ENCODE data around the gene DLGAP1. TPM values are rescaled to one million over a fixed set of nuclear protein-coding genes. Genes with fewer than 3 reads are reported as not detected.

The DLGAP1 gene
- total and polyA plus RNA-seq, 2 donors (not counting 1 experiment from before 2014, with no cell fraction given), result 0.07 to 0.61 TPM

DNA sequence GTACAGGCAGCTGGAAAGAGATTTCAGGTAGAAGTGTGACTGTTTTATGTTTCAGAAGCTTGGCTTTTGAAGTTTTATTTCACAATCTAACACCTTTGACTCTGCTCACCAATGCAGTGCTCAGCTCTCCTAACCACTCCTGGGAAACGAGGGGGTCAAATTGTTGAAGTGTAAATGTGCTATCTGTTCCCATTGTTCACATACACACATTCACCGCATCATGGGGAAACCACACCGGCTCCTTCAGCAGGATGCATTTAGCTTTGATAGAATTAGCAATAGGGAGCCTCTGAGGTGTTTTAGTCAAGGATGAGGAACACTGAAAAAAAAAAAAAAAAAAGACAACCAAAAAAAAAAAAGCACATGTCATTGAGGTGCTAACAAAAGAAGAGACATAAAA, 13.4 kb upstream of the DLGAP1 start:
- POLR2A ChIA-PET, result no interaction called here
- Histone ChIP-seq H2AFZ (ENCODE audit: insufficient read depth, low read depth, low read length, poor library complexity, severe bottlenecking) (no peak overlapping the region), H4K20me1 (ENCODE audit: control insufficient read depth, insufficient read depth, low read length, poor library complexity, severe bottlenecking) (no peaks in the 10 kb centered on the region), H3K27ac (ENCODE audit: low read length in 2 of 2) (no peak overlapping the region), H3K36me3 (replicated peaks in 1 of 2; ENCODE audit: control extremely low read depth in 1 of 2, control insufficient read depth in 1 of 2, extremely low read depth in 1 of 2, insufficient read depth in 2 of 2, low read length in 1 of 2) (no peaks in the 10 kb centered on the region), H3K4me2 (replicated peaks; ENCODE audit: low read depth, low read length, poor library complexity, severe bottlenecking) (no peak overlapping the region), H3K79me2 (ENCODE audit: control insufficient read depth, insufficient read depth, low read length) (no peaks in the 10 kb centered on the region), H3K27me3 (replicated peaks in 1 of 4; ENCODE audit: control extremely low read depth in 1 of 4, control insufficient read depth in 3 of 4, insufficient read depth in 4 of 4, low read length in 3 of 4) (no peaks in the 10 kb centered on the region), H3K9ac (ENCODE audit: low read length) (no peak overlapping the region), H3K4me3 (ENCODE audit: control extremely low read depth in 1 of 5, extremely low read depth in 1 of 5, insufficient read depth in 1 of 5, low read depth in 2 of 5, low read length in 4 of 5) (no peak overlapping the region), H3K4me1 (ENCODE audit: control insufficient read depth in 2 of 2, insufficient read depth in 2 of 2, low read length in 2 of 2) (no peaks in the 10 kb centered on the region), H3K9me3 (ENCODE audit: control extremely low read depth in 1 of 3, control insufficient read depth in 2 of 3, insufficient read depth in 1 of 3, low read length in 2 of 3) (peaks cover 0 to 1% (median 0%) of the 10 kb centered on the region in 3 donors)
- no CpG with 5 or more reads among the region's 3 CpGs for WGBS (ENCODE audit: insufficient coverage)
- intact Hi-C loops (cut with micrococcal nuclease), result no loop called here
- CTCF ChIA-PET, result no interaction called here
- no peak overlapping the region for H3K27ac Mint-ChIP-seq
- peaks cover 4% of the 10 kb centered on the region for H3K9me3 Mint-ChIP-seq (ENCODE audit: insufficient read depth)
- H3K4me1 Mint-ChIP-seq, result no peaks in the 10 kb centered on the region
- no peak for TF ChIP-seq EZH2 (IDR thresholded peaks at IDR 0.05; ENCODE audit: borderline replicate concordance, insufficient read depth, low read depth, low read length, poor library complexity, severe bottlenecking)
- TF ChIP-seq, protein P1, sequence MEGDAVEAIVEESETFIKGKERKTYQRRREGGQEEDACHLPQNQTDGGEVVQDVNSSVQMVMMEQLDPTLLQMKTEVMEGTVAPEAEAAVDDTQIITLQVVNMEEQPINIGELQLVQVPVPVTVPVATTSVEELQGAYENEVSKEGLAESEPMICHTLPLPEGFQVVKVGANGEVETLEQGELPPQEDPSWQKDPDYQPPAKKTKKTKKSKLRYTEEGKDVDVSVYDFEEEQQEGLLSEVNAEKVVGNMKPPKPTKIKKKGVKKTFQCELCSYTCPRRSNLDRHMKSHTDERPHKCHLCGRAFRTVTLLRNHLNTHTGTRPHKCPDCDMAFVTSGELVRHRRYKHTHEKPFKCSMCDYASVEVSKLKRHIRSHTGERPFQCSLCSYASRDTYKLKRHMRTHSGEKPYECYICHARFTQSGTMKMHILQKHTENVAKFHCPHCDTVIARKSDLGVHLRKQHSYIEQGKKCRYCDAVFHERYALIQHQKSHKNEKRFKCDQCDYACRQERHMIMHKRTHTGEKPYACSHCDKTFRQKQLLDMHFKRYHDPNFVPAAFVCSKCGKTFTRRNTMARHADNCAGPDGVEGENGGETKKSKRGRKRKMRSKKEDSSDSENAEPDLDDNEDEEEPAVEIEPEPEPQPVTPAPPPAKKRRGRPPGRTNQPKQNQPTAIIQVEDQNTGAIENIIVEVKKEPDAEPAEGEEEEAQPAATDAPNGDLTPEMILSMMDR (IDR thresholded peaks at IDR 0.05), result no peak
- DNase-seq, result no peak
- ATAC-seq (ENCODE audit: low read depth), result no peak
- no peak overlapping the region for H3K4me3 Mint-ChIP-seq
- no peaks in the 10 kb centered on the region for H3K27me3 Mint-ChIP-seq

DNA sequence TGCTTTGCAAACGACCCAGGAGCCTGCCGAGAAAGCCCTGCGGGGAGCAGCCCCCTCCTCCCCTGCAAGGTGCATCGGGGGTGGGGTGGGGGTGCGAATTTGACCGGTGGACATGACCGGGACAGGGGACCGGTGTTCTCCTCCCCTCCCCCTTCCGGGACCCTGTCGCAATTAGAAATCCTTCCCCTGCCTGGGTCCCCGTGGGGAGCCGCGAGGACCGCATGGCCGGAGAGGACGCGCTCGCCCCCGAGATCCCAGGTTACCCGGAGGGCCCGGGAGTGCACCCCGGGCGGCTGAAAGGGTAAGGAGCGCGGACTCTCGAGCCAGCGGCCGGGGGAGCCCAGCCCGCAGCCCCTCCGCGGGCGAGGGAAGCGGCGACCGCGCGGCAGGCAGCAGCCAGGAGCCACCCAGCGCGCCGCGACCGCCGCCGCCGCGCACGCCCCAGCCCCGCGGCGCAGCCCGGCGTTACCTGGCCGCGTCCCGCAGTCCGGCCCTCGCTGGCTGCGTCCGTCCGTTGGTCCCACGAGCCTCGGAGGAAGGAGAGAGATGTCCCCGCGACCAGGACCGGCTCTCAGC, 482 bp downstream of the DLGAP1 start:
- H3K4me1 Mint-ChIP-seq, result peaks cover 2% of the 10 kb centered on the region
- H2AFZ ChIP-seq (ENCODE audit: insufficient read depth, low read depth, low read length, poor library complexity, severe bottlenecking), result no peak overlapping the region
- ATAC-seq (ENCODE audit: low read depth) (no peak), DNase-seq (no peak)
- H3K9ac ChIP-seq (ENCODE audit: low read length), result no peak overlapping the region
- no peak overlapping the region for H3K4me3 Mint-ChIP-seq
- peaks cover 0 to 10% (median 1%) of the 10 kb centered on the region in 3 donors for H3K9me3 ChIP-seq (ENCODE audit: control extremely low read depth in 1 of 3, control insufficient read depth in 2 of 3, insufficient read depth in 1 of 3, low read length in 2 of 3)
- POLR2A ChIA-PET, result no interaction called here
- peaks cover 0 to 17% (median 10%) of the 10 kb centered on the region in 4 experiments for H3K27me3 ChIP-seq (replicated peaks in 1 of 4; ENCODE audit: control extremely low read depth in 1 of 4, control insufficient read depth in 3 of 4, insufficient read depth in 4 of 4, low read length in 3 of 4)
- peaks cover 26% of the 10 kb centered on the region for H3K27me3 Mint-ChIP-seq
- no peaks in the 10 kb centered on the region for H4K20me1 ChIP-seq (ENCODE audit: control insufficient read depth, insufficient read depth, low read length, poor library complexity, severe bottlenecking)
- H3K9me3 Mint-ChIP-seq (ENCODE audit: insufficient read depth), result peaks cover 1% of the 10 kb centered on the region
- H3K27ac Mint-ChIP-seq, result no peak overlapping the region
- no peaks in the 10 kb centered on the region for H3K4me1 ChIP-seq (ENCODE audit: control insufficient read depth in 2 of 2, insufficient read depth in 2 of 2, low read length in 2 of 2)
- no peak for TF ChIP-seq EZH2 (IDR thresholded peaks at IDR 0.05; ENCODE audit: borderline replicate concordance, insufficient read depth, low read depth, low read length, poor library complexity, severe bottlenecking)
- TF ChIP-seq, protein P1 (IDR thresholded peaks at IDR 0.05), result no peak
- no peak overlapping the region for H3K4me2 ChIP-seq (replicated peaks; ENCODE audit: low read depth, low read length, poor library complexity, severe bottlenecking)
- WGBS (ENCODE audit: insufficient coverage), result 8% methylated on average over 56 of the region's 65 CpGs
- no peaks in the 10 kb centered on the region for H3K36me3 ChIP-seq (replicated peaks in 1 of 2; ENCODE audit: control extremely low read depth in 1 of 2, control insufficient read depth in 1 of 2, extremely low read depth in 1 of 2, insufficient read depth in 2 of 2, low read length in 1 of 2)
- no peak overlapping the region for H3K4me3 ChIP-seq (ENCODE audit: control extremely low read depth in 1 of 5, extremely low read depth in 1 of 5, insufficient read depth in 1 of 5, low read depth in 2 of 5, low read length in 4 of 5)
- no peak overlapping the region for H3K27ac ChIP-seq (ENCODE audit: low read length in 2 of 2)
- CTCF ChIA-PET, result no interaction called here
- intact Hi-C loops (cut with micrococcal nuclease), result no loop called here
- H3K79me2 ChIP-seq (ENCODE audit: control insufficient read depth, insufficient read depth, low read length), result no peaks in the 10 kb centered on the region
